ENCODE results near the gene FOXO1. TPM values are rescaled to one million over a fixed set of nuclear protein-coding genes. Genes with fewer than 3 reads are reported as not detected.

FOXO1 gene
- total RNA-seq, 3 donors from 2014 or later, result 54.1 to 163 (median 67.2) TPM

- TF ChIP-seq POLR2AphosphoS5 (IDR thresholded peaks at IDR 0.05) (no peak), CTCF (IDR thresholded peaks at IDR 0.05) (no peak), POLR2A (IDR thresholded peaks at IDR 0.05) (no peak)
- intact Hi-C loops (cut with DNase I; ENCODE audit: low total_unique reads), result no loop called here
- no peaks in the 10 kb centered on the region for H3K36me3 ChIP-seq
- H3K9me3 ChIP-seq, result no peaks in the 10 kb centered on the region
- H3K4me1 ChIP-seq, result no peaks in the 10 kb centered on the region
- H3K4me3 ChIP-seq, result no peak overlapping the region
- no peak for DNase-seq (ENCODE audit: low spot score in 2 of 2)
- H3K27ac ChIP-seq, result peak overlapping the region in 1 of 2 donors; percentile 12
- no peaks in the 10 kb centered on the region for H3K27me3 ChIP-seq
These were observed 39.9 kb downstream of the FOXO1 start for GRCh38 chr13:40626561-40626960.

DNA sequence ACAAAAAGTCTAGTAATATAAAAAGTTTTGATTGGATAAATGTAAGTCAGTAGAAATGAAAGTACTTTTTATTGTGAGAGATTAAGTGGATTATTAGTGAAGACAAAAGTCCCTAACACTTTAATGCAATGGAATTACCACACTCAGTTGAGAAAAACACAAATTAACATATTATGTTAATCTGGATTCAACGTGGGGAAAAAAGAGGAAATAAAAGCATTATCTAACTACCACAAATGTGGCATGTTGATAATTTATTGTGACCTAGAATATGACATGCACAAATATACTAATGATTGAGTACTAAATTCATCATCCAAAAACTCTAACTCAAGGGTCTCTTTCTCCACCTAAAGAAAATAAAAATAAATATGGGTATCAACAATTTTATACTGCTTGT is 41.5 kb downstream of the FOXO1 start:
- Histone ChIP-seq H3K27ac (no peak overlapping the region), H3K4me1 (no peaks in the 10 kb centered on the region), H3K27me3 (no peaks in the 10 kb centered on the region), H3K9me3 (no peaks in the 10 kb centered on the region), H3K4me3 (no peak overlapping the region), H3K36me3 (no peaks in the 10 kb centered on the region)
- intact Hi-C loops (cut with DNase I; ENCODE audit: low total_unique reads), result no loop called here
- no peak for TF ChIP-seq POLR2AphosphoS5 (IDR thresholded peaks at IDR 0.05)
- TF ChIP-seq POLR2A (IDR thresholded peaks at IDR 0.05), result no peak
- no peak for TF ChIP-seq CTCF (IDR thresholded peaks at IDR 0.05)
- DNase-seq (ENCODE audit: low spot score in 2 of 2), result no peak

DNA sequence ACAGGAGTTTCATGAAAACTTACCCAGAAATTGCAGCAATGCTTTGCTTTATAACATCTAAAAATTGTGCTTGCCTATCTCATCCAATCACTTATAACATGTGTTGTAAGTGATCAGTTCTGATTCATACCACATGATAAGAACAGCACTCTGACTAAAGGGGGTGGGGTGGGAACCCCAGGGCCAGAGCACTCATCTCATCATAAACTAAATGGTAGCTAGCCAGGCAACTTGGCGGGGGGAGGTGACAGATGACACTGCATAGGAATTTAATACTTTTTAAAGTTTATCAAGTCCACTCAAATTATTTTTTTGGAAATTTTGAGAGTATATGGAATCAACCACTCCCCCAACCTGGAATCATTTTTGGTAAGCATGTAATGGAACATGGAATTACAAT is 42.1 kb downstream of the FOXO1 start:
- H3K4me3 ChIP-seq, result no peak overlapping the region
- no peaks in the 10 kb centered on the region for H3K4me1 ChIP-seq
- no peaks in the 10 kb centered on the region for H3K27me3 ChIP-seq
- DNase-seq (ENCODE audit: low spot score in 2 of 2), result no peak
- H3K36me3 ChIP-seq, result no peaks in the 10 kb centered on the region
- H3K9me3 ChIP-seq, result no peaks in the 10 kb centered on the region
- H3K27ac ChIP-seq, result no peak overlapping the region
- TF ChIP-seq POLR2AphosphoS5 (IDR thresholded peaks at IDR 0.05) (no peak), CTCF (IDR thresholded peaks at IDR 0.05) (no peak), POLR2A (IDR thresholded peaks at IDR 0.05) (no peak)
- intact Hi-C loops (cut with DNase I; ENCODE audit: low total_unique reads), result no loop called here

DNA sequence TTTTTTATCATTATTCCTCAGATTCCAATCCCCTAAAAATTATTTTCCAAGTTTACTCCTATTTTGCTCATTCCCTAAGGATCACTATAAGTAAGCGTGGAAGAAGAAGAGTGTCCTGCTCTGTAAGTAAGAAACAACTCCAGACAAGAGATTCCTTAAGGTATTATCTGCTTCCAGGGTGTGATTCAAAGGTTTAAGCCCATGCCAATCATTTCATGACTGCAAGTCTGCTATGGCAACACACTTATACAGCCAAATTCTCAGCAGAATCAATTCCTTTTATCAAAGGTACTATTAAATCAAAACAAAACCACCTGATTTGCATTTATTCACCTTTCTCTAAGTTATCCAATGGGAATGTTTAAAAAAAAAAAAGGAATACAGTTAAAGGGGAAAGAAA is 43.7 kb downstream of the FOXO1 start:
- Histone ChIP-seq H3K27ac (no peak overlapping the region), H3K27me3 (no peaks in the 10 kb centered on the region), H3K9me3 (no peaks in the 10 kb centered on the region), H3K4me3 (no peak overlapping the region), H3K4me1 (no peaks in the 10 kb centered on the region), H3K36me3 (no peaks in the 10 kb centered on the region)
- DNase-seq (ENCODE audit: low spot score in 2 of 2), result no peak
- TF ChIP-seq POLR2A (IDR thresholded peaks at IDR 0.05) (no peak), POLR2AphosphoS5 (IDR thresholded peaks at IDR 0.05) (no peak), CTCF (IDR thresholded peaks at IDR 0.05) (no peak)
- intact Hi-C loops (cut with DNase I; ENCODE audit: low total_unique reads), result no loop called here

GRCh38 chr13:40622246-40622645 is 44.2 kb downstream of the FOXO1 start:
- no peaks in the 10 kb centered on the region for H3K4me1 ChIP-seq
- H3K9me3 ChIP-seq, result no peaks in the 10 kb centered on the region
- intact Hi-C loops (cut with DNase I; ENCODE audit: low total_unique reads), result no loop called here
- TF ChIP-seq POLR2A (IDR thresholded peaks at IDR 0.05), result no peak
- TF ChIP-seq CTCF (IDR thresholded peaks at IDR 0.05), result no peak
- no peak for TF ChIP-seq POLR2AphosphoS5 (IDR thresholded peaks at IDR 0.05)
- H3K27ac ChIP-seq, result no peak overlapping the region
- no peak overlapping the region for H3K4me3 ChIP-seq
- no peak for DNase-seq (ENCODE audit: low spot score in 2 of 2)
- no peaks in the 10 kb centered on the region for H3K27me3 ChIP-seq
- H3K36me3 ChIP-seq, result no peaks in the 10 kb centered on the region
